Measurements from ENCODE around the gene GSDME.

DNA sequence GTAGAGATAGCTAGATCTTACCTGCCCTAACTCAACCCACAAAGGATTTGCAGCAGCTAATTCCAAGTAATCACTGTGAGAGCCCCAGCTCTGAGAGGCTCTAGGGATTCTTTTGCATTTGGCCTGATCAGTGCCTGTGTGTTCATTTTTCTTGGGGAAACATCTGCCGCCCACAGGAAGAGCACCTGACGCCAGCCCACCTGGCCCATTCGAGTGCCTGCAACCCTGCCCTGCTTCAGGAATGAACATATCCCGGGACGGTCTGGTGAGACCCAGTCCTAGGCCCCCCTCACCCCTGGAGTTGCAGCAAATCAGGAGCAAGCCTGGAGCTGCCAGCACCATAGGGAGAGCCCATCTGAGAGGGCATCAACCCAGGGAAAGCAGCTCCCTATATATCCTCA lies 38.8 kb downstream of the GSDME start:
- TF ChIP-seq, protein P1, sequence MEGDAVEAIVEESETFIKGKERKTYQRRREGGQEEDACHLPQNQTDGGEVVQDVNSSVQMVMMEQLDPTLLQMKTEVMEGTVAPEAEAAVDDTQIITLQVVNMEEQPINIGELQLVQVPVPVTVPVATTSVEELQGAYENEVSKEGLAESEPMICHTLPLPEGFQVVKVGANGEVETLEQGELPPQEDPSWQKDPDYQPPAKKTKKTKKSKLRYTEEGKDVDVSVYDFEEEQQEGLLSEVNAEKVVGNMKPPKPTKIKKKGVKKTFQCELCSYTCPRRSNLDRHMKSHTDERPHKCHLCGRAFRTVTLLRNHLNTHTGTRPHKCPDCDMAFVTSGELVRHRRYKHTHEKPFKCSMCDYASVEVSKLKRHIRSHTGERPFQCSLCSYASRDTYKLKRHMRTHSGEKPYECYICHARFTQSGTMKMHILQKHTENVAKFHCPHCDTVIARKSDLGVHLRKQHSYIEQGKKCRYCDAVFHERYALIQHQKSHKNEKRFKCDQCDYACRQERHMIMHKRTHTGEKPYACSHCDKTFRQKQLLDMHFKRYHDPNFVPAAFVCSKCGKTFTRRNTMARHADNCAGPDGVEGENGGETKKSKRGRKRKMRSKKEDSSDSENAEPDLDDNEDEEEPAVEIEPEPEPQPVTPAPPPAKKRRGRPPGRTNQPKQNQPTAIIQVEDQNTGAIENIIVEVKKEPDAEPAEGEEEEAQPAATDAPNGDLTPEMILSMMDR (optimal IDR thresholded peaks at IDR 0.05 in 1 of 3, IDR thresholded peaks at IDR 0.05 in 1 of 3, conservative IDR thresholded peaks at IDR 0.05 in 1 of 3; ENCODE audit: extremely low read depth in 1 of 3, insufficient read depth in 2 of 3, low read length in 3 of 3), result no peak
- TF ChIP-seq EZH2 (IDR thresholded peaks at IDR 0.05; ENCODE audit: low read length), result no peak

All from keratinocyte (primary cell).